Skin epidermis (tissue), 12 donors: ENCODE measurements around the gene ABCC9.

ENCODE experiments used
- H3K27ac ChIP-seq, 21 experiments: fragments of 200-600 bp; sonication (generic) in 11 of 21; one replicate each; pipeline ENCODE4 v1.5.0; 2020; ENCODE audit warnings: mild to moderate bottlenecking in 3 of 21, inconsistent platforms in 2 of 21, moderate library complexity in 2 of 21
- H3K4me3 ChIP-seq, 7 experiments: fragments of 200-600 bp; sonication (generic) in 2 of 7; one replicate each; pipeline ENCODE4 v1.5.0; 2020; ENCODE audit warnings: inconsistent platforms in 2 of 7, mild to moderate bottlenecking in 2 of 7, moderate library complexity in 1 of 7

The ABCC9 gene

DNA sequence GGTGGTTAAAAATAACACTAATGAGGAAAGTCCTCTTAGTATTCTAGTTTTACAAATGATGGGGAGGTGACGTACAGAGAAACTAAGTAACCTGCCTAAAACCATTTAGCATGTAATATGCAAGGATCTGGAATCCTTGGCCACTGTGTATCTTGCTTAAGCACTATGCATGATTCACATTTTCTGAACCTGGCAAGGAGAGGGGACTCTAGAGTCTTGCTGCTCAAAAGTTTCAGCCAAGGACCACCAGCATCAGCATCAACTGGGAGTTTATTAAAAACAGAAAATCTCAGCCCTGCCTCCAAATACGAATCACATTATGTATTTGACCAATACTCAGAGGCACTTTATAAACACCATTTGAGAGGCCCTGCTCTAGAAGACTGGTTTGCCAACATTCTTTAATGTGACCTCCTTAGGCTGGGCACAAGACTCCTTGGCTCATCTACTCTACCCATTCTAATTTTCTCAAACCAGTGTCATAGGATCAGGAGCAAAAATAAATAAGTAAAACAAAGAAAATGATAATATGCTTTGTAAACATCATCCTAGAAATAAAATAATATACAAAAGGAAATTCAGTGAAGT is 52.9 kb downstream of the ABCC9 start:
- no peak overlapping the region for H3K4me3 ChIP-seq
- no peak overlapping the region for H3K27ac ChIP-seq

DNA sequence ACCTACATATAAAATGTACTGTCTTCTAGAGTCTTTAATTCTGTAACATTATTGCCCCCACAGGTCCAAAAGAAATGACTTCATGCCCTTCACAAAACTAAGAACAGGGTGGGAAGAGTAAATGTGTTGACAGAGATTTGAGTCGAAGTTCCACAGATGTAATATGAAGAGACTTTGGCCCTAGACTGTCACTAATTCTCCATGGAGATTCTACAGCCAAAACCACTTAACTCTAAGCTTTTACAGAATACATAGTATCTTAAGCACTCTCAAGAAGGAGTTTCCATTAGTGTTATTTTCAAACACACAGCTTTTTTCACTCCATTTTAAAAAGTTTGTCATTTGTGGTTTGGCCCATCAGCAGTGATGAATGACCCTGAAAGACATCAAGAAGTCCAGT is 56.3 kb downstream of the ABCC9 start:
- H3K4me3 ChIP-seq, result no peak overlapping the region
- H3K27ac ChIP-seq, result no peak overlapping the region

DNA sequence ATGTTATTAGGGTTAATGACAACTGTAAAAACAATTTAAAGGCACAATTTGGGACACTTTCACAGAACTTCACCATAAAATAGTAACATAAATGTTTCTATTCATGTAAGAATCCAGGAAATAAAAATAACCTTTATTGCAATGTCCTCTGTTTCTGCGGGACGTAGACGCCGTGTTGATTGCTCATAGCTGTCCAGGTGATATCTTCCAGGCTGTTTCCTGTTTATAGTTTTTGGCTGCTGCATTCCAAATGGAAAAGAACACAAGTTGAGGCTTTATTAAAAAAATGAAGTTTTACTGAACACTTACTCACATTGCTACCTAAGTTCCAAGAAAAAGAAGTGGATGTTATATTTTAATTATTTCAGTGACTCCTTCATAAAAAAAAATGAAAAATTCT is 58.6 kb downstream of the ABCC9 start:
- no peak overlapping the region for H3K27ac ChIP-seq
- no peak overlapping the region for H3K4me3 ChIP-seq

DNA sequence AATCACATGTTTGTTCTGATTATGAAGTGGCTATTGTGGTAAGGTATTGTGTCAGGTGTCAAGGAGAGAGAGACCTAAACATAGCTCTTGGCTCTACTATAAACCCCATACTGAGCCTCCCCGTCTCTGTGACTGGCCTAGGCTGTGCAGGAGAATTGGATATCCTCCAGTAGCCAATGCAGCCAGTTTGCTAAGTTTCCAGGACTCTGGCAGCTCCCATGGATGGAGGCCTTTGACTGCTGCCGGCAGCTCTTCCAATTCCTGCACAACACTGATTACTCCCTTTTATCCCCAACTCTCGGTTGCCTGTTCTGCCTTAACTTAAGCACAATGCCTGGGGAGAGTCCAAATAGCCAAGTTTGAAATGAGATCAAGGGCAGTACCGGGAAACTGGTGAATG is 59.3 kb downstream of the ABCC9 start:
- Histone ChIP-seq H3K27ac (no peak overlapping the region), H3K4me3 (no peak overlapping the region)

DNA sequence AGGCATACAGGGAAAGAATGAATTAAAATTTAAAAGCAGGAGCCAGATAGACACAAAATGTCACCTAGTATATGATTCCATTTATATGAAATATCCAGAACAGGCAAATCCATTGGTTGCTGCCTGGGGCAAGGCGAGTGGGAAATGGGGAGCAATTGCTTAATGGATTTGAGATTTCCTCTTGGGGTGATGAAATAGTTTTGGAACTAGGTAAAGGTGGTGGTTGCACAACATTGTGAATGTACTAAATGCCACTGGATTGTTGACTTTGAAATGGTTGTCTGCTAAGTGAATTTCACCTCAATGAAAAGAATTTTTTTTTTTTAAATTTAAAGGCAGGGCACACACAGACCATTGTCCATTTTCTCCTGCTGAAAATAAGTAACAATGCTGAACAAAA is 61.9 kb downstream of the ABCC9 start:
- no peak overlapping the region for H3K27ac ChIP-seq

DNA sequence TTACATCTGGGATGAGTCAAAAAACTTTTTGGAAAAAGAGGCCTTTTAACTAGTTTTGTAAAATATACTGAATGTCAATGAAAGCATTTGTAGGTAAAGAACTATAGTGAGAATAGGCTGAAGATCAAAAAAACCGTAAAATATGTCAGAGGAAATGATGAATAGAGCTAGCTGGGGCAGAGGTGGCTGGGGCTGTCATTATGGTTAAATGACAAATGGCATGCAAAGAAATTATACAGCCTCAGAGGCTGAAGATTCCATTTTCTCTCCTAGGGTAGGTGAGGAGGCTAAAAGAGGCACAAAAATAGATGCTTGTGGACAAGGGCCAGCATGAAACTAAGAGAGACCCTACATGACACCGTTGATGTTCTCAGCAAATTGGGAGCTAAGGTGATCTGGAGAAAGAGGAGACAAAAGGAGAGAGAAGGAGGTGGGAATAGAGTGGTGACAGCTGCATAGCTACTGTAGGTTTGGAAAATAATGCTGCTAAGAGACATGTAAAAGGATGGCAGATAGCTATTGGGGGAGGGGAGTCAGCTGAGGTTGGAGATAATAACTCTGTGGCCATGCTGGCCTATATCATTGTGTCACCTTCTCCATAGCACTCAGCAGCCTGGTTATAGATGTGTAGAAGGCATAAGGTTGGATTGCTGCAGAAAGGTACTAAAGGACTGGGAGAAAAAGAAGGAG is 63.8 kb downstream of the ABCC9 start:
- no peak overlapping the region for H3K4me3 ChIP-seq
- H3K27ac ChIP-seq, result no peak overlapping the region

More for the DNA sequence above, 61.9 kb downstream of the ABCC9 start:
- no peak overlapping the region for H3K4me3 ChIP-seq

DNA sequence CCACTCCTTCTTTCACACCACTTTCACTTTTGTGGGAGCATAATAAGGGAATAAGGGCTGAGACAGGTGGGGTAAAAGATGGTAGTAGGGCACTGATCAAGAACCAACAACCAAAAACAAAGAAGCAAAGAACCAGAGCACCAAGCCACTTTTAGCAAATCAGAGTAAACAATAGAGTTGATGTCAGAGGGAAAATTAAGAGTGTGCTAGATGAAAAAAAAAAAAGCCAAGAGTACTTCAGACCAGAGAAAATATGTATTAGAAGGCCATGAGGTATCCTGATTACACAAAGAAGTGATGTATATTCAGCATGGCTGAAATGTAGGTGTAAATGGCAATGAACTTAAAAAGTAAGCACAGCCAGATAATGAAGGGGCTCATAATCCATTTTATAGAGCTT is 75.4 kb downstream of the ABCC9 start:
- Histone ChIP-seq H3K27ac (no peak overlapping the region), H3K4me3 (no peak overlapping the region)

DNA sequence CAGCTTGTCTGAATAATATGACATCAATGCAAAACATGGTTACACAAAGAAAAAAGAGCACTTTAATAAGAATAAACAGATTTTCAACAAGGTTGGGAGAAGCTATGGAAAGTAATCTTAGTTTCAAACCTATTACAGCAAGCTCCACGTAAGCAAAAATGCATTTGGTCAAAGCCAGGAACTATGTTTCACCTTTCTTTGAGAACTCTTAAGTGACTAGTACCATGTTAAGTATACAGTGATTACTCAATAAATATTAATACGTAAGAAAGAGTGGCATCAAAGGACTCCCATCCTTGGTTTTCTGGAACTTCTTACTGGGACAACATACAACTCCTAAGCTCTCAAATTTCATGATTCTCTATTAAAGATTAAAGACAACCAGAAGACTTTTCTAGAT is 80.7 kb downstream of the ABCC9 start:
- H3K27ac ChIP-seq, result no peak overlapping the region
- no peak overlapping the region for H3K4me3 ChIP-seq

DNA sequence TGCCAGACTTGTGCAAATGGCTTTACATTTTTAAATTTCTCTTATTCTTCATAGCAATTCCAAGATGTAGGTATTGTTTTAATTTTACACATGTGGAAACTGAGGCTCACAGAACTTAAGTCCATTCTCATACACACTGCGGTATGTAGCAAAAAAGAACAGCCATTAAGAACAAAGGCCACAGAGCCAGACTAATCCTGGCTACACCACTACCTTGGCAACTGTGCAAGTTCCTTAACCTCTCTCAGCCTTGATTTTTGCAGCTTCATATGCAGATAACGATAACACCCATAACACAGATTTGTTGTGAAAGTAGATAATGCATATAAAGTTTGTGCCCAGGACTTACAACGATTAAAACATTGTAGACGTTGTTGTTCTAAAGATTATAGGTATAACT is 81.1 kb downstream of the ABCC9 start:
- Histone ChIP-seq H3K4me3 (no peak overlapping the region), H3K27ac (no peak overlapping the region)

DNA sequence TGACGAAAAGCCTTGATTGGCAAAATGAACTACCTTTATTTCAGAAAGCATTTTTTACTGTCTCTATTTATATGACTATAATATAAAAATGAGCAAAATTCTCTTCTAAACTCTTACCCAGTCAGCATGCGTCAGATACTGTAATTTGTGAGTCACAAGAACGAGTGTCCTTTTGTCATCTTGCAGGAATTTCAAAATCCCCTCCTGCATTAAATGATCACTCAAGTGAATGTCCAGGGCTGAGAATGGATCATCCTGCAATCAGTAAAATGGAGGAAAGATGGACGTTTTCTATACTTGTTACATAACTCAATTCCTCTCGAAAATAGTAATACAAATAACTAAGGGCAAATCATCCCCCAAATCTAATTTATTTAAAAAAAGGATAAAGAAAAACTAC is 89.0 kb downstream of the ABCC9 start:
- Histone ChIP-seq H3K4me3 (no peak overlapping the region), H3K27ac (no peak overlapping the region)

DNA sequence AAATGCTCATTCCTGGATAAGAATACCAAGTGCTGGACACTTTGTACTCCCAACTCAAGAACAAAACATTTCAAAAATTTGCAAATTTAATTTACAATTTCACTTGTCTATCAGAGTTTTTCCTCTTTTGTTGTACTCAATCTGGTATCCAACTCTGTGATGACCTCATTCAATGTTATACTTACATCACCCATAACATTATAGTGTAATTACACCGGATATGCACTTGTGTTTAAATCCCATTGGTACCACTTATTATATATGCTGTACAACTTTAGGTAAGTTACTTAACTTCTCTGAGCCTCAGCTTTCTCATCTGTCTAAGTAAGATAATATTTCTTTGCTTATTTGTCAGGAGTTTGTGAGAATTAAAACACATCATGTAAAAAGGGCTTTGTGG is 90.1 kb downstream of the ABCC9 start:
- Histone ChIP-seq H3K27ac (no peak overlapping the region), H3K4me3 (no peak overlapping the region)

DNA sequence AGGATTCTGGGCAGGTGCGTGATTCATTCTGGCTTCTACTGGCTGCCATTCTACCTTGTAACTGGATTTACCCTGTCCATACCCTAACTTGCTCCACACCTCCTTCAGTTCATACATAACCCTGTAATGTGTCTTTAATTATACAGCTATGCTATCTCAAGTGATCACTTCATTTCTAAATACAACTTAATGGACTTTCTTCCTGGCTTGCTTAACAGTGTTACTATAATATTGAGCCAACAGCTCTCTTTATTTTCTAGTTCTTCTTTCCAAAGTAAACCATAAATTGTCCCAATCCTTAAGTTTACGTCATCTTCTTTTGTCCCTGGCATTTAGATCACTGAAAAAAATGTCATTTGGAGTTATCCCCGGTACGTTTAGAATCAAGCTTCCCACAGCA is 90.8 kb downstream of the ABCC9 start:
- no peak overlapping the region for H3K4me3 ChIP-seq
- no peak overlapping the region for H3K27ac ChIP-seq

DNA sequence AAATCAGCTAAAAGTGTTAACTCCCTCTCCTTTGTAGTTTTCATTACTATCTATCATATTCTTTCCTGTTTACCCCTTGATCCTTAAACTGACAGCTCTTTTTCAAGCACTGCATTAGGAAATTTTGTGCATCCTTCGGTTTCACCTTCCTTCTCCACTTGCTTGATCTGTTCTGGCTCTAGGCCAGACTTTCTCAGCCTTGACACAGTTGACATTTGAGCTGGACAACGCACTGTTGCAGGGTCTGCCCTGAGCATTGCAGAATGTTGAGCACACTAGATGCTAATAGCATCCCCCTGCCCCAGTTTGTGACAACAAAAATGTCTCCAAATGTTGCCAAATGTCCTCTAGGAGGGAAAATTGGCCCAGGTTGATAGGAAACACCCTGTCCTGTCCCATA is 91.3 kb downstream of the ABCC9 start:
- Histone ChIP-seq H3K27ac (no peak overlapping the region), H3K4me3 (no peak overlapping the region)

DNA sequence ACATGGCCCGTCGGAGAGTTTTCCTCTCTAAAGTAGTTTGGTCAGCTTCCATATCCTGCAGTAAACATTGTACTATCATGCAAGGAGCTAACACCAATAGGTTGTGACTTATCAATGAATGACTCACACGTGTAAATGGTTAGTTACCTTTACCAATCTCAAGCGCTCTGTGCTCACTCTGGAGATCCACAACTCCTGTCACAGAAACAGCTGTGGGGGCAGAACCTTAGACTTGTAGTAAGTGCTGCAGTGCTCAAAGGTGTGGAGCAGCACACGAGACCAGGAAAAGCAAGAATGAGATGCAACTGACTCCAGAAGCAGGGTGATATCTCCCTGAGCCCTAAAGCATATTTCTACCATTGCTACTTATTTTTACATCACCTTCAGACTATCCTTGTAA is 93.0 kb downstream of the ABCC9 start:
- Histone ChIP-seq H3K27ac (no peak overlapping the region), H3K4me3 (no peak overlapping the region)

DNA sequence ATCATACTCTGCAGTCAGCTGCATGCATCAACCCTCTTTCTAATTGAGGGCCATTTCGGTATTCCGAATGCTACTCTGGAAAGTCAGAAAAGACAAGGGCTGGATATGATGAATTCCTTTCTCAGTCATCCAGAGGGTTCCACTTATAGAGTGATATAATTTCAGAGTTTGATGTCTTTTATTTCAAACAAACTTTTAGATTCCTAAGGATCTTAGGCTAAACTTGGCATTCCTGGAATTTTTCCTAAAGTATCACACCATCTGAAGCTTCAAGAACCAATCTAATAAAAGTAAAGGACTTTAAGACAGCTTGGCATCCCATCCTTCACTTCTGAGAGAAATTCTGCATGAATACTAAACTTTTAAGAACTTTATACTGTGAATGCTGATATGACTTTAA is 97.4 kb downstream of the ABCC9 start:
- no peak overlapping the region for H3K4me3 ChIP-seq
- H3K27ac ChIP-seq, result no peak overlapping the region

DNA sequence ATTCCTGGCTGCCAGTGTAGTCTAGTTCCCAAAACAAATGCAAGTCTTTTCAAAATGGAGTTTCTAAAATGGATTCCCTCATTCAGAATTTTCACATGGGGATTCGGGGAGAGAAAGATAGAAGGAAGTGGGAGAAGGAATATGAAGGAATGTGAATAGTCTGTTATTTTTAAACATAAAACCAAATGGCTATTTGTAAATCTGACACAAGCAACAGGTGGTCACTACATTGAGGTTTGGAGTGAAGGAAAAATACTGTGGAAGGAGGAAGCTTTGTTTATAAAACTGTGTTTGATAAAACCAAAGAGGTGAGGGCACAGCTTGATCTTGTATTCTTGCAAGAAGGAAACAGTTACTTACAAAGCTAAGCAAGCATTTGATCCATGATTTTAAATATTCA is 101.5 kb downstream of the ABCC9 start:
- no peak overlapping the region for H3K27ac ChIP-seq
- no peak overlapping the region for H3K4me3 ChIP-seq

DNA sequence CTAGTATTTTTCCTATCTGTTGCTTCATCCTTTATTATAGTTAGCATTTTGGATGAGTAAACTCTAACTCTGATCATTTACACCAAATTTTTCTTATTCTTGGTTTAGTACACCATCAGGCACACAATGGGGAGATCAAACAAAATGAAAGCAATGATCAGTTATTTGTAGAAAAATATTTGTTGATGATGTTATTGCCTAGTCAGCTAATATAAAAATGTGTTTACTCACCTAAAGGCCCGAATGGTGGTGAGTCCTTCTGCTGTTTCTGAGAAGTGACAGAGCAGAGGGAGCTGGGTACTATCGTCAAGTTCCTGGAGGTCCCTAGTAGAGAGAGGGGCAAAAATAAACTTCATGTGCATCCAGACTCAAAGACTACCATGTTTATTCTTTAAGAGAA is 103.4 kb downstream of the ABCC9 start:
- no peak overlapping the region for H3K4me3 ChIP-seq
- no peak overlapping the region for H3K27ac ChIP-seq

DNA sequence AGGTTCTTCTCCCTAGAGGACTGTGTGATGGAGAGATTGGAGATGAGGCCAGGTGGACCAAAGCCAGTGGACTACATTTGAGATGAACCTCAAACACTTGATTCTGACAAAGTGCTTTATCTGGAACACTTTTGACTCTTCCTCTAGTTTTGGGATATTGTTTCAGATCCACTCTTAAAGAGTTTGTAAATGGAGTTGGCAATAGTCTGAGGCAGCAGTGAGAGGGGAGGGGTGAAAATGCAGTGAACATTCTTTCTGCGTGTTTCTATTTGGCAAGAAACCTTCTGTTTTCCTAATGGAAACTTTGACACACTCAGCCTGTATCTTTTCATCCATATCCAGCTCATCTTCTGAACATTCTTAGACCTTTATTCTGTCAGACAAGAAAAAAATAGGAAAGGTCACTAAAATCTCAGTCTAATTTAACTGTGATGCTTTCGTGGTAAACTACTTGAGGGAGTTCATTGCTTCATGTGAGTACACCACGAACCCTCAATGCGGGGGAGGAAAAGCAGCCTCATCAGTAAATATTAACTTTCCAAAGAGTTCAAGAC is 109.4 kb downstream of the ABCC9 start:
- no peak overlapping the region for H3K4me3 ChIP-seq
- H3K27ac ChIP-seq, result peak overlapping the region in 6 of 21 experiments; percentile 16 to 60 (median 28)

DNA sequence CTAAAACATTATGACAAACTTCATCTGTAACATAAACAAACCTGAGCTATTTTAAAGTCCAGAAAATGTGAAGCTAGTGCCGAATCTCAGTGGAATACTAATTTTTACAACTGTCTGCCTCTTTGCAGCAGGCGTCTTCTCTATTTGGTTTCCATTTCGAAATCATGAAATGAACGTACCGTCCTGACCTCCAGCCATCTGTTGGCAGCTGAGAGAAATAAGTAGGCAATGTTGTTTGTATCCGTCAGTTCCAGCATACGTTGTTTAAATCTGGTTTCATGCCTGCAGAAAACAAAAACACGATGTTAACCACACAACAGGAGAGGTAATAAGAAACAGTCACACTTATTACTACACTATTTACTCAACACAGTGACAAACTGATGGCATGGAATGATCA is 112.4 kb downstream of the ABCC9 start:
- Histone ChIP-seq H3K27ac (no peak overlapping the region), H3K4me3 (no peak overlapping the region)

DNA sequence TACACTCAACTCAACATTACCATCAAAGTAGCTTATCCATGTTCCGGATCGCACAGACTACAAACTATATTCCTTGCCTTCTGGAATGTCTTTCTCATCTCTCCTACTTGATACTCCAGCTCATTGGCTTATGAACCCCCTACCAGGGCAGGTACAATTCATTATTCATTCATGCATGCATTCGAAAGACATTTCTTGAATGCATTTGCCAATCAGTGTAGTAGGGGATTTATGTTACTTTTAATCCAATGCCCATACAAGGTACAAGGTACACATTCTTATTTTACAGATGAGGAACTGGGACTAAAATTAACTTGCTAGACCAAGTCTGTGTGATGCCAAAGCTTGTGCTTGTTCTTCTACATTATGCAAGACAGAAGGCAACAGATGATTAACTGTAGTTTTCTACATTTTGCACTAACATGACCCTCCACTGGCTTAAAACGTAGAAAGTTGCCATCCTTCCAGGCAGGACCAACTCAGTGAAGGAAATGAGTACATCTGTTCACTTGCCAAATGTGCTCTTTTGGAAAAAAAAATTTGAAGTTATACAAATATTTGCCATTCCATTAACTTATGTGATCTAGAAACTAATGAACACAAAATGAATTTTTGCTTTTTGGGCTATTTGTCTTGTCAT is 113.0 kb downstream of the ABCC9 start:
- no peak overlapping the region for H3K4me3 ChIP-seq
- H3K27ac ChIP-seq, result no peak overlapping the region

DNA sequence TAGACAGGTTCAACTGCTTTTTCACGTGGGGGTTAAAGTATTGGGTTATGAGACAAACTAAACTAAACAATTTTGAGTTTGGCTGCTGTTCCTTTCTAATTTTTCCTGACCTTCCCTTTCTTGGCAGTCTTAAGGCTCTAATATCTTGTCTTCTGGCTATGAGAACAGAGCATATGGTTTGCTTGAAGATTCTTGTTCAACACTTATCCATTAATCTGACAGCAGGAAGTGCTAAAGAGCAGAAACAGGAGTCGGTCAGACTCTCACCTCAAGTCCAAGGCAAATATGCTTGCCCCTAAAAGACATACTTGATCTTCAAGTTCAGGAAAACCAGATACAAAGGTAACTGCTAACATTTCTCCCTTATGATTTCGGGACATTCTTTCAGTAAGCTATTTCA is 114.1 kb downstream of the ABCC9 start:
- H3K27ac ChIP-seq, result no peak overlapping the region

DNA sequence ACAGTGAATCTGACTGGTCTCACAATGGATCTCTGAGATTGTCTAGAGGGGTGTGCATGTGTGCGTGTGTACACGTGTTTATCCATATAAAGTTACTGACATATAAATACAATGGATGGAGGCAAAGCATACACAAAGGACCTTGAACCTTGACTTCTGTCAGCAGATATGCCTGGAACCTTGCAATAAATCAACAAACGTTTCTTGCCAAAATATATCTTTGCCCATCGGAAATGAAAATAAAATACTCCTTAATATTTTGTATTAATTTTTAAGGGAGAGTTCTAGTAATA is 114.7 kb downstream of the ABCC9 start:
- H3K4me3 ChIP-seq, result no peak overlapping the region
- H3K27ac ChIP-seq, result no peak overlapping the region

More for the DNA sequence above, 114.1 kb downstream of the ABCC9 start:
- H3K4me3 ChIP-seq, result no peak overlapping the region
